ENCODE results near the gene ATP5PD.

Gene ATP5PD

DNA sequence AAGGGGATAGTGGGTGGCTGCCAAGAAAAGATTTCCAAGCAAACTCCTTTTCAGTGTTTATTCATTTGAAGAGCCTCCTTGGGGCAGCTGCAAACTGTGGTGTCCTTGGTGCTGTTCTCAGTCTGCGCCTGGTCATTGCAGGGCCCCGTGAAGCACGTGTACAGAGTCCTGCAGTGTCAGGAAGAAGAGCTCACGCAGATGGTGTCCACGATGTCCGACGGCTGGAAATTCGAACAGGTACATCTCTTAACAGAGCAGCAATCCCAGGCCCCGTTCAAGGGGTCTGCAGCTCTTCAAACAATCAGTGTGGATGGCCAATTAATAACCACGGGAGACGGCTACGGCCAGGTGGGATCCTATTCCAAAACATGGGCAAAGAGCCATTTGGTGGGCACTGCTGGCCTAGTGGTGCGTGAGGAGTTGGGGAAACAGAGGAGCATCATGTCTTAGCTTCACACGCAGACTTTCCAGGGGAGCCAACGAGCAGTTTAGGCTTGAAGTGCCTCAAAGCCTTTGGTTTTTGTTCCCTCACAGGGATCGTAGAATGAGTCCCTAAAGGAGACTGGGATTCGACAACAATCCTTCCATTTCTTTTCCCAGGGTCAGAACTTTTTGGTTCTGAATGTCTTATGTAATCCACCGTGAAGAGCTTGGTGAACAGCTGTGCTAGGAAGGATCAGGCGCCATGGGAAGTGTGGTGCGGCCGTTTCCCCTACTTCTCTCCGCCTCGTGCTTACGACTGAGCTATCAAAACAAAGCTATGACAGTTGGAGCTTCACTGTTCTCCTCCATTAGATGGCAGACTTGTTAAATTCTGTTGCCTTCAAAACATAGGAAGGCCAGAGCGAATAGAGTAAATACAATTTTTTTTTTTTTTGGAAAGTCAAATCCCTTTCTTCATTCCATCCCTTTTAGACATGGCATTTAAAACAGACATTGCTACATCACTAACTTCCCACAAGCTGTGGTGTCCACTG is 12.9 kb upstream of the ATP5PD start:
- ChIA-PET CTCF (interaction anchor here (0.9 to 5.6 kb wide), 14 partner anchors 10 to 211 kb away, joined by 3 to 30 read pairs (median 8); partner anchors contain the start of genes MIF4GD, NT5C and SLC16A5), POLR2A (no interaction called here)
- TF ChIP-seq CTCF (IDR thresholded peaks at IDR 0.05; ENCODE audit: control extremely low read depth, extremely low read depth, low read depth, missing control alignments), result peak; percentile 41
- no peak for DNase-seq (ENCODE audit: extremely low spot score)

DNA sequence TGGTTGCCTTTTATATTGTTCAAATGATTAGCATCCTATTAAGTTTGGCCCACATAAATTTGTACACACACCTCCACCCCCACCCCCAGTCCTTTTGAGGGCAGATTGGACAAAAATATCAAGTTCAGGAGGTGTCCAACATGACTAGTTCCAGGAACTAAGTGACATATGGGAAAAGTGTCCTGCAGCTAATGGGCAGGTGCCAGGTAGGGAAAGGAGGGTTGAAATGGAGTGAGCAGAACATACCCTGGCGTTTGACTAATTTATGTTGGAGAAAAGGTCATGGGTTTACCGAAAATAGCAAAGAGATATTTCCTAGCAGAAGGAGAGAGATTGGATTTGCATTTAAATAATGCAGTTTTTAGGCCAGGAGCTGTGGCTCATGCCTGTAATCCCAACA is 5.2 kb upstream of the ATP5PD start:
- DNase-seq (ENCODE audit: extremely low spot score), result no peak
- ChIA-PET POLR2A (no interaction called here), CTCF (interaction anchor here (1.2 kb wide), 1 partner anchor 9 kb away, joined by 4 read pairs; no protein-coding TSS in a partner anchor)
- no peak for TF ChIP-seq CTCF (IDR thresholded peaks at IDR 0.05; ENCODE audit: control extremely low read depth, extremely low read depth, low read depth, missing control alignments)

GRCh38 chr17:75049706-75050105 is 2.9 kb upstream of the ATP5PD start:
- TF ChIP-seq CTCF (IDR thresholded peaks at IDR 0.05; ENCODE audit: control extremely low read depth, extremely low read depth, low read depth, missing control alignments), result no peak
- ChIA-PET POLR2A (interaction anchor here (0.8 kb wide), 1 partner anchor 80 kb away, joined by 4 read pairs; no protein-coding TSS in a partner anchor), CTCF (interaction anchor here (0.9 to 2.9 kb wide), 5 partner anchors 10 to 91 kb away, joined by 3 to 13 read pairs (median 4); partner anchors contain the start of gene NT5C)
- no peak for DNase-seq (ENCODE audit: extremely low spot score)

GRCh38 chr17:75049057-75049456 is 2.3 kb upstream of the ATP5PD start:
- TF ChIP-seq CTCF (IDR thresholded peaks at IDR 0.05; ENCODE audit: control extremely low read depth, extremely low read depth, low read depth, missing control alignments), result no peak
- ChIA-PET POLR2A (no interaction called here), CTCF (interaction anchor here (0.9 to 2.9 kb wide), 10 partner anchors 8 to 153 kb away, joined by 3 to 13 read pairs (median 4); partner anchors contain the start of gene NT5C)
- DNase-seq (ENCODE audit: extremely low spot score), result no peak

DNA sequence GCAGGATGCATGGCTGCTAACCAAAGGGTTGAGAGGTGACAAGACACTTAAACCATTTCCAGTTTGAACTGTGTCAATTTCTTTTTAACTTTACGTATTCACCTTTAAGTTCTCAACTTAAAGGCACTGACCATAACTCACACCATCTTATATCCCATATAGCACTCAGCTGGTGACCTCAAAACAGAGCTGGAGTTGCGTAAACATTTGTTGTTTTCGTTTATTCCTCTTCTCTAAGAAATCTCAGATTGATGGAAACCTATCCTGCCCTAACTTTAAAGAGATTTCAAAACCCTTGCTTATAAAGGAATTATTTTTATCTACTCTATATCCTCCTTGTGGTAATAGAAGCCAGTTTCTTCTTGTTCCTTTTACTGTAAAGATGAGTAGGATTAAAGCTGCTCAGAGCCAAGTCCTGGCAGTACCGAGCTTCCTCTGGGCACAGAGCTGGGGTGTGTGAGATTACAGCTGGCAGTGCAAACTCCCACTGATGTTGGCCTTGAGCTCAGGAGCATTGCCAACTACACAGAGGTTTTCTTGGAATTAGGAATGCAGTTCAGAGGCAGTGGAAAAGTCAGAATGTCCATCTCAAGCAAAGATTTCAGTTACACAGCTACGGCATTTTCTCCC is 1.6 kb upstream of the ATP5PD start:
- ChIA-PET CTCF (interaction anchor here (0.6 to 2.9 kb wide), 10 partner anchors 9 to 153 kb away, joined by 3 to 13 read pairs (median 4); no protein-coding TSS in a partner anchor), POLR2A (interaction anchor here (1.4 kb wide), 1 partner anchor 15 kb away, joined by 3 read pairs; no protein-coding TSS in a partner anchor)
- DNase-seq (ENCODE audit: extremely low spot score), result no peak
- TF ChIP-seq CTCF (IDR thresholded peaks at IDR 0.05; ENCODE audit: control extremely low read depth, extremely low read depth, low read depth, missing control alignments), result no peak
